Measurements from ENCODE around the gene NFIX.

Gene NFIX

DNA sequence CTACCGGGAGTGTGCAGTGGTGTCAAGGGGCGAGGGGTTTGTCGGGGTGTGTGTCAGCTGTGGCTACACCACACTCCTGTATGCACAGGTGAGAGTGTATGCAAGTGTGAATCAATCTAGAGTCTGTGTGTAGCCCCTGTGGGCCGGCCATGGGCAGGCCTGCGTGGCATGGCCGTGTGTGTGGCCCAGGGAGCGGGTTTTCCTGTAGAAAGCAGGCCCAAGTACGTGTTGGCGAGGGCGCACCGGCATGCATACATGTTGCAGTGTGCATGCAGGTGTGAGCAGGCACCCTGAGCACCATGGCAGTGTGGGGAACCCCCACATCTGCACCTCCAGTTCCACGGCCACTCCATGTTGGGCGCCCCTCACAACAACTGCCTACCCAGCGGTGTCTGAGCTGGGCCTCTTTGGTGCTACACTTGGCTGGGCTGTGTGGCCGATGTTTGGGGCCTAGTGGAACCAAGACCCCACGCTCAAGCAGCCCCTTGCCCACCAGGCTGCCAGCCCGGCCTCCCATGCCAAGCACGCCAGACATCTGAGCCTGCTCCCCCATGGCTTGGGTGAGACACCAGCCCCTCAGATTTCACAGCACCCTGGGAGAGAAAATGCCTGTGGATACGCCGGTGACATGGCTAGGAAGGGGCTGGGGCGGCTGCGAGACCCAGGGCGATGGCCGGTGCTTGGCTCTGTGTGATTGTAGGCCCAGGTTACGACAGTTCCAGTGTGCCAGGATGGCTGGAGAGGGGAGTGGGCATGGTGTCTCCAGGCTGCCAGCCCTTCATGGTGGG lies 2.1 kb downstream of the NFIX start:
- H3K27ac ChIP-seq: peak overlapping the region; percentile 100
- TF ChIP-seq ZFX (IDR thresholded peaks at IDR 0.05): peak; percentile 75
- TF ChIP-seq CTCF (conservative IDR thresholded peaks at IDR 0.05): no peak

GRCh38 chr19:12997967-12998940 lies 3.0 kb downstream of the NFIX start:
- peak overlapping the region; percentile 100 for H3K27ac ChIP-seq

GRCh38 chr19:13001166-13001501 lies 5.9 kb downstream of the NFIX start:
- H3K27ac ChIP-seq: peak overlapping the region; percentile 100
- TF ChIP-seq ZFX (IDR thresholded peaks at IDR 0.05) (no peak), CTCF (conservative IDR thresholded peaks at IDR 0.05) (no peak)

More at GRCh38 chr19:12997967-12998940, 3.0 kb downstream of the NFIX start:
- no peak for TF ChIP-seq CTCF (conservative IDR thresholded peaks at IDR 0.05)
- no peak for TF ChIP-seq ZFX (IDR thresholded peaks at IDR 0.05)

GRCh38 chr19:13001502-13002165 lies 6.4 kb downstream of the NFIX start:
- peak overlapping the region; percentile 100 for H3K27ac ChIP-seq
- TF ChIP-seq CTCF (conservative IDR thresholded peaks at IDR 0.05): no peak
- peak; percentile 68 for TF ChIP-seq ZFX (IDR thresholded peaks at IDR 0.05)

DNA sequence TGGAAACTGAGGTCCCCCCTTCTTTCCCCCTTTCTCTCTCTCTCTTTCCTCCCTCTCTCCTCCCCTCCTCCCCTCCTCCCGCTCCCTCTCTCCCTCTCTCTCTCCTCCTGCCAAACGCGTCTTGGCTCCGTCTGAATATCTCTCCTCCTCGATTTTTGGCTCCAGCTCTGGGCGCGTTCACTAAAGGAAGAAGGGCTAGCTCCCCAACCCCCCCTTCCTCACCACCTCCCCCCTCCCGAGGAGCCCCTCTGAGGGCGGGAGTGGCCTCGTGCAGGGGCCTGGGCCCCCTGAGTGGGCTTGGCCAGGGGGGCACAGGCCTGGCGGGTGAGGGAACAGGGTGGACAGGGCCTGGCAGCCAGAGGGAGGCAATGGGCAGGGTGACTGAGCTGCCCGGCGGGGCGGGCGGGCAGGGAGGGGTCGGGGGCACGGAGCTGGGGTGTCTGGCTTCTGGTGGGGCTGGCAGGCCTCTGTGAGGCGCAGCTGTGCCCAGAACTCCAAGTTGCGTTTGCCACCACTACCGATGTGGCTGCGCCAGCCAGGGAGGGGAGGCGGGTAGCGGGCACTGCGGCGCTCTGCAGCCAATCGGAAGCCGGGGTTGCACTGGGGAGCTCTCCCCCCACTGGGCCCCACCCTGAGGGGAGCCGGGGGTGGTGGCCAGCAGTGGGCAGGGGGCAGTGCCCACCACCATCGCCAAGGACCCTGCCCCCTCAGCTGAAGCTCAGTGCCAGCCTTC lies 7.1 kb downstream of the NFIX start:
- TF ChIP-seq ZFX (IDR thresholded peaks at IDR 0.05) (0 out of 2 replicates have a peak, but pooled peaks have one; percentile 26), CTCF (conservative IDR thresholded peaks at IDR 0.05) (no peak; the same call in 1 of the 2 replicates)
- peak overlapping the region; percentile 100 for H3K27ac ChIP-seq

- H3K27ac ChIP-seq: peak overlapping the region; percentile 100
- TF ChIP-seq CTCF (conservative IDR thresholded peaks at IDR 0.05): no peak
- TF ChIP-seq ZFX (IDR thresholded peaks at IDR 0.05): no peak
Measured at GRCh38 chr19:13003081-13003480, 7.8 kb downstream of the NFIX start.

Data from C4-2B (cell line).